GM21528 (cell line): ENCODE data around the gene MMP20.
A peak's percentile ranks its signal among the peaks of the same experiment; 100 is the strongest.

Source experiments
- ATAC-seq: cut with Tn5 transposase; IDR thresholded peaks from one replicate; pipeline ENCODE4 v1.9.1; 2021; ENCODE audit warnings: mild to moderate bottlenecking, moderate library complexity; ENCODE audit not compliant: unreplicated experiment, low FRiP score

Gene MMP20

GRCh38 chr11:102623128-102623527 lies 2.0 kb downstream of the MMP20 start:
- ATAC-seq, result no peak

- ATAC-seq, result no peak
Observed at GRCh38 chr11:102622258-102622657, 2.9 kb downstream of the MMP20 start.

GRCh38 chr11:102620818-102621561 lies 4.1 kb downstream of the MMP20 start:
- ATAC-seq, result no peak

GRCh38 chr11:102620179-102620578 lies 5.0 kb downstream of the MMP20 start:
- ATAC-seq, result no peak

GRCh38 chr11:102617466-102618008 lies 7.6 kb downstream of the MMP20 start:
- no peak for ATAC-seq

GRCh38 chr11:102615894-102616432 lies 9.2 kb downstream of the MMP20 start:
- no peak for ATAC-seq

GRCh38 chr11:102615077-102615893 lies 9.8 kb downstream of the MMP20 start:
- no peak for ATAC-seq

GRCh38 chr11:102614485-102614884 lies 10.6 kb downstream of the MMP20 start:
- ATAC-seq, result no peak

GRCh38 chr11:102614031-102614430 lies 11.1 kb downstream of the MMP20 start:
- ATAC-seq, result no peak

GRCh38 chr11:102613450-102613849 lies 11.7 kb downstream of the MMP20 start:
- ATAC-seq, result no peak

- ATAC-seq, result peak; percentile 44
Observed at GRCh38 chr11:102611291-102611690, 13.8 kb downstream of the MMP20 start.

- ATAC-seq, result no peak
Observed at GRCh38 chr11:102610200-102610599, 14.9 kb downstream of the MMP20 start.

- no peak for ATAC-seq
Observed at GRCh38 chr11:102608699-102609098, 16.4 kb downstream of the MMP20 start.

GRCh38 chr11:102604875-102605274 lies 20.3 kb downstream of the MMP20 start:
- no peak for ATAC-seq

- ATAC-seq, result no peak
Observed at GRCh38 chr11:102604011-102604410, 21.1 kb downstream of the MMP20 start.

- no peak for ATAC-seq
Observed at GRCh38 chr11:102603576-102603975, 21.6 kb downstream of the MMP20 start.

- no peak for ATAC-seq
Observed at GRCh38 chr11:102603091-102603490, 22.0 kb downstream of the MMP20 start.

- ATAC-seq, result no peak
Observed at GRCh38 chr11:102600666-102601065, 24.5 kb downstream of the MMP20 start.

- peak; percentile 90 for ATAC-seq
Observed at GRCh38 chr11:102599642-102600261, 25.4 kb downstream of the MMP20 start.

GRCh38 chr11:102598272-102598671 lies 26.9 kb downstream of the MMP20 start:
- no peak for ATAC-seq

- ATAC-seq, result no peak
Observed at GRCh38 chr11:102596578-102596977, 28.6 kb downstream of the MMP20 start.
